A549 (cell line): ENCODE measurements around the gene SIK3. TPM values are rescaled to one million over a fixed set of nuclear protein-coding genes. Genes with fewer than 3 reads are reported as not detected.

Source experiments
- ATAC-seq, 2 experiments: fragments of 200-7000 bp in 1 of 2; fragments of >200 bp in 1 of 2; cut with Nextera tagmentation in 1 of 2; cut with Tn5 transposase in 1 of 2; 3 replicates each; pipeline versions ENCODE4 v1.8.0 to v1.9.1; 2018 to 2020; ENCODE audit warnings: mild to moderate bottlenecking in 1 of 2, moderate library complexity in 1 of 2
- CTCF ChIA-PET: fragments of 300-600 bp; sonication (Branson Sonifier 250); formaldehyde crosslinking; extraction: SDS; loops from one replicate; lab custom pipeline; 2021; ENCODE audit warnings: antibody characterized with exemption, inconsistent platforms; lab: Yijun Ruan, JAX
- POLR2A ChIA-PET: fragments of 350-600 bp; formaldehyde crosslinking; extraction: SDS; loops from one replicate; lab custom pipeline; 2021; ENCODE audit warnings: antibody characterized with exemption, inconsistent platforms; lab: Yijun Ruan, JAX
- DNase-seq, 2 experiments: peaks; one replicate each; pipeline versions ENCODE4 v3.0.0 to v3.0.0-alpha.2; 2011 to 2016; ENCODE audit warnings: low read depth in 1 of 2, low spot score in 1 of 2
- FAIRE-seq: peaks from 2 replicates; lab custom pipeline; 2011; peaks lifted over from hg19 to GRCh38; lab: Jason Lieb, UNC
- H3K27ac ChIP-seq, 2 experiments: fragments of >200 bp; sonication (Bioruptor Twin); formaldehyde crosslinking; 3 replicates each; pipeline ENCODE4 v1.5.1; 2016 to 2017
- H3K4me1 ChIP-seq: fragments of >200 bp; sonication (Bioruptor Twin); formaldehyde crosslinking; 3 replicates; pipeline ENCODE4 v1.6.1; 2016
- H3K4me2 ChIP-seq: fragments of >200 bp; sonication (Bioruptor Twin); formaldehyde crosslinking; 3 replicates; pipeline ENCODE4 v1.6.1; 2016
- H3K4me3 ChIP-seq: fragments of >200 bp; sonication (Bioruptor Twin); formaldehyde crosslinking; 3 replicates; pipeline ENCODE4 v1.5.1; 2016
- H3K9me3 ChIP-seq: fragments of >200 bp; sonication (Bioruptor Twin); formaldehyde crosslinking; 3 replicates; pipeline ENCODE4 v1.6.1; 2016
- ATOH8 ChIP-seq: fragments of 250-450 bp; sonication (Bioruptor Pico); IDR thresholded peaks from 2 replicates; pipeline ENCODE4 v1.5.0; 2020; ENCODE audit warnings: low read depth, mild to moderate bottlenecking, moderate library complexity
- BCL3 ChIP-seq: fragments of >200 bp; sonication (Bioruptor Twin); formaldehyde crosslinking; IDR thresholded peaks from 3 replicates; pipeline ENCODE4 v1.6.1; 2016
- BHLHE40 ChIP-seq: IDR thresholded peaks from 2 replicates; pipeline ENCODE4 v1.6.1; 2012; ENCODE audit warnings: low read depth, low read length, inconsistent platforms
- CEBPB ChIP-seq, 2 experiments: fragments of >200 bp in 1 of 2; sonication (Bioruptor Twin) in 1 of 2; formaldehyde crosslinking in 1 of 2; IDR thresholded peaks; 2 replicates each; pipeline ENCODE4 v1.6.1; 2012 to 2016
- E2F6 ChIP-seq: IDR thresholded peaks from 2 replicates; pipeline ENCODE4 v1.6.1; 2012; ENCODE audit warnings: low read depth, borderline replicate concordance
- FOSB ChIP-seq: fragments of 250-450 bp; sonication (Bioruptor Pico); IDR thresholded peaks from 2 replicates; pipeline ENCODE4 v1.5.0; 2020; ENCODE audit warnings: mild to moderate bottlenecking, moderate library complexity
- HDAC2 ChIP-seq: fragments of 200-600 bp; sonication (generic); IDR thresholded peaks from 2 replicates; pipeline ENCODE4 v1.6.1; 2016
- HEYL ChIP-seq: fragments of 250-450 bp; sonication (Bioruptor Pico); IDR thresholded peaks from 2 replicates; pipeline ENCODE4 v1.8.0; 2021; ENCODE audit warnings: mild to moderate bottlenecking, moderate library complexity
- HOXB13 ChIP-seq: fragments of 250-450 bp; sonication (Bioruptor Pico); IDR thresholded peaks from 2 replicates; pipeline ENCODE4 v1.5.0; 2020; ENCODE audit warnings: low read depth, mild to moderate bottlenecking, moderate library complexity
- JUN ChIP-seq, 2 experiments: fragments of >200 bp; sonication (Bioruptor Twin); formaldehyde crosslinking; IDR thresholded peaks; 2 replicates in 1 of 2; 3 replicates in 1 of 2; pipeline ENCODE4 v1.6.1; 2016 to 2017
- MAZ ChIP-seq: fragments of 150-350 bp; IDR thresholded peaks from 2 replicates; pipeline ENCODE4 v1.6.1; 2014; ENCODE audit warnings: antibody characterized with exemption, low read depth, low read length, borderline replicate concordance
- NPAS2 ChIP-seq: fragments of 250-450 bp; sonication (Bioruptor Pico); IDR thresholded peaks from 2 replicates; pipeline ENCODE4 v1.8.0; 2022; ENCODE audit warnings: mild to moderate bottlenecking, moderate library complexity, borderline replicate concordance
- NR3C1 ChIP-seq: fragments of >200 bp; sonication (Bioruptor Twin); formaldehyde crosslinking; IDR thresholded peaks from 3 replicates; pipeline ENCODE4 v1.6.1; 2017
- RAD21 ChIP-seq, 2 experiments: fragments of >200 bp in 1 of 2; sonication (Bioruptor Twin) in 1 of 2; formaldehyde crosslinking in 1 of 2; IDR thresholded peaks in 1 of 2; conservative IDR thresholded peaks in 1 of 2; 2 replicates in 1 of 2; 3 replicates in 1 of 2; pipeline ENCODE4 v1.6.1; 2012 to 2018; ENCODE audit warnings: inconsistent platforms in 1 of 2
- RARB ChIP-seq: fragments of 250-450 bp; sonication (Bioruptor Pico); IDR thresholded peaks from 2 replicates; pipeline ENCODE4 v1.8.0; 2021; ENCODE audit warnings: mild to moderate bottlenecking, moderate library complexity
- RNF2 ChIP-seq: fragments of 200-600 bp; sonication (generic); IDR thresholded peaks from 2 replicates; pipeline ENCODE4 v1.6.1; 2016; ENCODE audit warnings: low read depth, mild to moderate bottlenecking, antibody characterized with exemption, moderate library complexity, borderline replicate concordance
- TFCP2L1 ChIP-seq: fragments of 250-450 bp; sonication (Bioruptor Pico); IDR thresholded peaks from 2 replicates; pipeline ENCODE4 v1.5.0; 2021; ENCODE audit warnings: mild to moderate bottlenecking
- WGBS: methylation state at CpG from one replicate; pipeline ENCODE4 v1.1.6; 2017; ENCODE audit errors: missing lambda C conversion rate; 5-methylcytosine and 5-hydroxymethylcytosine counted together
- polyA plus RNA-seq, 4 experiments: library from polyadenylated mRNA; depleted of rRNA in 3 of 4; stranded (reverse); fragments of >200 nt; fragmentation: RNase III in 1 of 4; extraction: RNeasy Plus Mini Kit Qiagen cat#74134 plus additional on column Dnase treatment in 1 of 4; gene quantifications; 2 replicates in 3 of 4; 3 replicates in 1 of 4; pipeline ENCODE4 v1.2.3, GENCODE V29; 2011 to 2017
- TF ChIP-seq, protein P1 (sequence below): fragments of >200 bp; sonication (Bioruptor Twin); formaldehyde crosslinking; IDR thresholded peaks from 3 replicates; pipeline ENCODE4 v1.5.1; 2016

Gene SIK3
- polyA plus RNA-seq, 2 of the 4 experiments (the other 2 are of a cell fraction) = 8.2 to 9.0 TPM

GRCh38 chr11:117016747-117017146, 81.5 kb downstream of the SIK3 start:
- ChIA-PET CTCF (interaction anchor here (1.0 kb wide), 1 partner anchor 10 kb away, joined by 3 read pairs; no protein-coding TSS in a partner anchor), POLR2A (no interaction called here)
- no peaks in the 10 kb centered on the region for H3K9me3 ChIP-seq
- ATAC-seq (no peak), FAIRE-seq (no peak)
- no peak overlapping the region for H3K4me3 ChIP-seq
- no peak overlapping the region for H3K4me2 ChIP-seq
- WGBS = 83% methylated on average over 4 of the region's 4 CpGs
- TF ChIP-seq JUN (IDR thresholded peaks at IDR 0.05) (no peak), BCL3 (no peak)
- TF ChIP-seq, protein P1, sequence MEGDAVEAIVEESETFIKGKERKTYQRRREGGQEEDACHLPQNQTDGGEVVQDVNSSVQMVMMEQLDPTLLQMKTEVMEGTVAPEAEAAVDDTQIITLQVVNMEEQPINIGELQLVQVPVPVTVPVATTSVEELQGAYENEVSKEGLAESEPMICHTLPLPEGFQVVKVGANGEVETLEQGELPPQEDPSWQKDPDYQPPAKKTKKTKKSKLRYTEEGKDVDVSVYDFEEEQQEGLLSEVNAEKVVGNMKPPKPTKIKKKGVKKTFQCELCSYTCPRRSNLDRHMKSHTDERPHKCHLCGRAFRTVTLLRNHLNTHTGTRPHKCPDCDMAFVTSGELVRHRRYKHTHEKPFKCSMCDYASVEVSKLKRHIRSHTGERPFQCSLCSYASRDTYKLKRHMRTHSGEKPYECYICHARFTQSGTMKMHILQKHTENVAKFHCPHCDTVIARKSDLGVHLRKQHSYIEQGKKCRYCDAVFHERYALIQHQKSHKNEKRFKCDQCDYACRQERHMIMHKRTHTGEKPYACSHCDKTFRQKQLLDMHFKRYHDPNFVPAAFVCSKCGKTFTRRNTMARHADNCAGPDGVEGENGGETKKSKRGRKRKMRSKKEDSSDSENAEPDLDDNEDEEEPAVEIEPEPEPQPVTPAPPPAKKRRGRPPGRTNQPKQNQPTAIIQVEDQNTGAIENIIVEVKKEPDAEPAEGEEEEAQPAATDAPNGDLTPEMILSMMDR = no peak
- TF ChIP-seq, all 56 proteins: peak for 0
- no peak for DNase-seq
- no peak overlapping the region for H3K27ac ChIP-seq
- H3K4me1 ChIP-seq = peaks cover 29% of the 10 kb centered on the region

DNA sequence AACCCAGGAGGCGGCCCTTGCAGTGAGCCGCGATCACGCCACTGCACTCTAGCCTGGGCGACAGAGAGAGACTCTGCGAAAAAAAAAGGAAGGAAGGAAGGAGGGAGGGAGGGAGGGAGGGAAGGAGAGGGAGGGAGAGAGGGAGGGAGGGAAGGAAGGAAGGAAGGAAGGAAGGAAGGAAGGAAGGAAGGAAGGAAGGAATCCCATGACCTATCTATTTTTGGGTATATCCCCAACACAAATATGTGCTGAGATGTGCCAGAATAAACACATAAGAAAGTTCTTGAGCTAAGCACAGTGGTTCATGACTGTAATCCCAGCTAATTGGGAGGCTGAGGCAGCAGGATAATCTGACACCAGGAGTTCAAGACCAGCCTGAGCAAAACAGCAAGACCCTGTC, 82.0 kb downstream of the SIK3 start:
- ChIA-PET CTCF (interaction anchor here (0.9 to 1.6 kb wide), 2 partner anchors 21 to 136 kb away, joined by 3 read pairs; no protein-coding TSS in a partner anchor), POLR2A (no interaction called here)
- ATAC-seq = no peak
- Histone ChIP-seq H3K9me3 (no peaks in the 10 kb centered on the region), H3K27ac (no peak overlapping the region), H3K4me3 (no peak overlapping the region), H3K4me2 (no peak overlapping the region), H3K4me1 (peaks cover 29% of the 10 kb centered on the region)
- WGBS = 95% methylated on average over 5 of the region's 6 CpGs
- FAIRE-seq = no peak
- no peak for DNase-seq
- TF ChIP-seq NR3C1 (no peak), TFCP2L1 (CRISPR knock-in tag) (no peak), CEBPB (IDR thresholded peaks at IDR 0.05) (no peak), MAZ (no peak), RAD21 (conservative IDR thresholded peaks at IDR 0.05 in 1 of 2, IDR thresholded peaks at IDR 0.05 in 1 of 2) (no peak), HOXB13 (CRISPR knock-in tag) (no peak), RNF2 (no peak), RARB (no peak), ATOH8 (no peak), NPAS2 (CRISPR knock-in tag) (no peak), HDAC2 (no peak), E2F6 (no peak), FOSB (CRISPR knock-in tag) (no peak), BHLHE40 (no peak)

DNA sequence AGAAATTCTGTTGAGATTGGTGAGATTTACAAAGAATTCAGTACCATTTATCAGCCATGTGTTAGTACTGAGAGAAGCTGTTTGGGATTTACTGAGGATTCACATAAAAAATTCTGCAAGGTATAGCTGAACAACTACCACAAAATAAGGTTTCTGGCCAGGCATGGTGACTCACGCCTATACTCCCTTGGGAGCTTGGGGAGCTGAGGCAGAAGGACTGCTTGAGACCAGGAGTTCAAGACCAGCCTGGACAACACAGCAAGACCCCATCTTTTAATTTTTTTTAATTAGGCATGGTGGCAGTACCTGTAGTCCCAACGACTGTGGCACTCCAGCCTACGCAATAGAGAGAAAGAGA, 86.7 kb downstream of the SIK3 start:
- ChIA-PET CTCF (interaction anchor here (0.7 to 1.5 kb wide), 3 partner anchors 13 to 132 kb away, joined by 3 read pairs; no protein-coding TSS in a partner anchor), POLR2A (no interaction called here)
- FAIRE-seq = no peak

More for the DNA sequence above, 86.7 kb downstream of the SIK3 start:
- DNase-seq = peak in 1 of 2 experiments; percentile 44
- Histone ChIP-seq H3K4me1 (peaks cover 29% of the 10 kb centered on the region), H3K27ac (peak overlapping the region; percentile 8 to 75; a peak in 4 of 6 replicates), H3K9me3 (no peaks in the 10 kb centered on the region), H3K4me2 (peak overlapping the region; percentile 48), H3K4me3 (no peak overlapping the region)
- peak; percentile 76 to 81 for ATAC-seq
- TF ChIP-seq RARB (no peak), HEYL (CRISPR knock-in tag) (peak; percentile 45; the same call in 1 of the 2 replicates)
- TF ChIP-seq, all 56 proteins: peak for 1
- 69% methylated on average over 3 of the region's 3 CpGs for WGBS
